Stimulated activated CD4-positive, alpha-beta T cell treated with anti-CD3 and anti-CD28 coated beads, Interleukin-1b, Interleukin-23, amount 100 ng/mL, for 48 hours (primary cell): ENCODE data around the gene OLIG2.

Source experiments
- DNase-seq: peaks from one replicate; pipeline ENCODE4 v3.0.0-alpha.2; 2020

The OLIG2 gene

GRCh38 chr21:33025489-33026442 is at the start of gene OLIG2:
OLIG2 (plus strand) TSS chr21:33025935; CDS start chr21:33026863, 928 bp downstream.
- DNase-seq = no peak

DNA sequence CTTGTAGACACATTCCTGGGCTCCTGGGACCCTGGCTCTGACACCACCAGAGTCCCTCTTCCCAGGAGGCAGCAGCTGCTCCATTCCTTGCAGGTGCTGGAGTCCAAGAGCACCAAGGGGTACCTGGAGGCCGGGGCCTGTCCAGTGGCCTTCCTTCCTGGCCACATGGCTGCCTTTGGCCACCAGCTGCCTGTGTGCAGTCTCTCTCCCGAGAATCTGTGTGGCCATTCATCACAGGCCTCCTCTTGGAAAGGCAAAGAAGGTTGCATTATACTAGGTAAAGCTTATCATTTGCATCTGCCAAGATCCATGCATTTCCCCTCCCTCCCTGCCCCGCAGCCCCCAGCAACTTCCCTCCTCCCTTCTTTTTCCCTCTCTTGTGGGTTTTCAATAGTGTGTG is 48.9 kb upstream of the OLIG2 start:
- no peak for DNase-seq

- no peak for DNase-seq
Observed at GRCh38 chr21:32977216-32977615, 48.5 kb upstream of the OLIG2 start.

DNA sequence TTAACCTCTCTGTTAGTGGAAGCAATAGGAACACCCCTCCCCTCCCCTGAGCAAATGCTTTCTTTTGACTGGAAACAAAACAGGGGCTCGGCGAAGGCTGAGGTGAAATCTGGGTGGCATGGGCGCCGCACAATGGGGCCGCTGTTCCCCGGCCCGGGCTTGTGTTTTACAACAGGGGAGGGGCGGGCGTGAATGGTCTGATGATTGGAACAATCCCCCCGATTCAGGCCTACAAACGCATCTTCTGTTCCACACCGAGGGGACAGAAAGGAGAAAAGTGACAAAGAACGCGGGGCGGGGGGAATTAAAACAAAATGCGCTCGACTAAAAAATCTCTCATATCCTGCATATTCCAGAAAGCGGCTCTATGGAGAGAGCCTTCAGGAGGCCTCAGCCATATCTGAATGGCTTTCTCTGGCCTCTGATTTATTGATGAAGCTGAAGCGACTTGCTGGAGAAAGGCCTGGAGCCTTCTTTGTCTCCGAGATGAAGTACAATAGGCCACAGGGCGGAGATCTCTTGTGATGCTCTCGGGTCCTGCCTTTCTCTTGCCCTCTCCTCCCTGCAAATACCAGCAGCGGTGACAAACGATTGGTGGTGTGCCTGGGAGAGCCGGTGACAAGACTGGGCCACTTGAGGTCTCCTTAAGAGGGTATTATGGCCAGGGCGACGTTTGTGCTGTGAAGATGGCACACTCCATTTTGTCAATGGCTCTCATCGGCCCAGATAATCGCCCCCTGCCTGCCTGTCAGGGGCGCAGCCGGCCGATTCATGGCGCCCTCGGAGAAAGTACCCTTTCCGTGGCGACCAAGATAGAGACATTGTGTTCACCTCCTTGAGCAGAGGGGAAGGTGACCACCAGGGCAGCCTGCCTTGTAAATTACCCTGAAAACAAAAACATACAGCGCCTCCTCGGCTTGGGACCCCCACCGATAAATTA is 47.1 kb upstream of the OLIG2 start:
- no peak for DNase-seq

DNA sequence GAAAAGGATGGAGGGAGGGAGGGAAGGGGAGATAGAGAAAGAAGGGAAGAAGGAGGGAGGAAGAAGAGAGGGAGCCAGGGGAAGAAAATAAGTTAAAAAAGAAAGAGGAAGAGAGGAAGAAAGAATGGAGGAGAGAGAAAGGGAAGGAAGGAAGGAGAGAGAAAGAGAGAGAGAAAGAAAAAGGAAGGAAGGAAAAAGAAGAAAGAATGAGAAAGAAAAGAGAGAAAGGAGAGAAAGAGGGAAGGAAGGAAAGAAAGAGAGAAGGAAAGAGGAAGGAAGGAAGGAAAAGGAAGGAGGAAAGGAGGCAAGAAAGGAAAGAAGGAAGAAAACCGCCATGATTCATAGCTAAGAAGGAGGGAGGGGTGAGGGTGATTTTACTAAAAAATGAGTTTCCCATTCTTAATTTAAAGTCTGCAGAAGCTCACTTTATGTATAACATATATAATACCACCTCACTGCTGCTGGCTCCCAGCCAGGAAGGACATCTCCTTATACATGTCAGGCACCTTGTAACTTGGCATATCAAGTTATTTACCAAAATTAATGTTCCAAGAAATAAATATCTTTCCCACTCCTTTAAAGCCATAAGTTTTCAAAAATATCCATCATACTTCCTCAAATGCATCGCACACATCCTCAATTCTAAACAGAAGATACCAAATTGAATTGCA is 46.0 kb upstream of the OLIG2 start:
- no peak for DNase-seq

- DNase-seq = no peak
Observed at GRCh38 chr21:32981096-32981495, 44.6 kb upstream of the OLIG2 start.

DNA sequence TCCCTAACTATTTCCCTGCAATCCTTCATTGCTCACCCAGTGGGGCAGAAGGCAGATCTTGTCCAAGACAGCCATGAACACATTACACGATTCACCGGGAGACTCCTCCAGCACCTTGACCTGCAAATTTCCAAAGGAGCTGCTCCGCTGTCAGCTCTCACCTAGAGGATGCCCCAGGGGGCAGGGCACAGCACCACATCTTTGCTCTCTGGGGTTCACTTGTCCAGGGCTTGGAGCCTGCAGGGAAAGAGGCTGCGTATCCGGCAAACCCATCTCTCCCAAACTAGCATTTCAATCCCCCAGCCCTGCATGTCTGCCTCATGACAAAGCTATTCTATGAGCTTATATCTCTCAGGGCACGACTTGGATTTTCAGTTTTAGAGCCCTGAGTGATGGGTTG is 35.1 kb upstream of the OLIG2 start:
- no peak for DNase-seq

DNA sequence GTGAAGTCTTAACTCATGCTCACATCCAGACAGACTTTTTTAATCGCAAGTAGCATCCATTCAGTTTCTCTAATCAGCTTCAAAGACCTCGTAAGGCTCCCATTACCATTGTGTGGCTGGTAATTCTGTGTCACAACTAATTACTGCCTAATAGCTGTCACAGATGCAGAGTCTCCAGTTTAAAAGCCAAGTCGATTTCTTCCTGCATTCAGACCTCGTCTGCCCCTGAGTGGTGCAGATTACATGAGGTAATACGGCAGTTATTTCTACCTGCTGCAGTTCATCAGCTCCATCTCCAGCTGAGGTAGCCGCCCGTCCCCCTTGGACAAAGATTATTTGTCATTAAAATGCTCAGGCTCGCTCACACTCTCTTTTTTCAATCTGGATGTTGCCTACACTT is 34.4 kb upstream of the OLIG2 start:
- DNase-seq = no peak

- DNase-seq = no peak
Observed at GRCh38 chr21:32993894-32994293, 31.8 kb upstream of the OLIG2 start.

DNA sequence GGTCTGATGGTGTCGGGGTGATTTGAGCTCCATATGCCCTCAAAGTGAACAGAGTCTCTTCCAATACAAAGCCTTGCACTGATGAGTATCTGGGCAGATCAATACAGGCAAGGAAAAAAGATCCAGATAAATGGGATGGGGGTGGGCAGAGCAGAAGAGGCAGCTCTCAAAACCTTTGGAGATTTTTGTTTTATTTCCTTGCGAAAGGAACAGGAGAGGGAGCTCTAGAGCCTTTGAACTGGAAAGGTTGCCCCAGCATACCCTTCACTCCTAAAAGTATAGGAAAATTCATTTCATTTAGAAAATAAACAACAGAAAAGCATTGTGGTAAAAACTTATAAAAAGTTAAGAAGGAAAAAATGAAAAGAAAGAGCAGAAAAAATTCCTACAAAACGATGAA is 31.4 kb upstream of the OLIG2 start:
- no peak for DNase-seq

DNA sequence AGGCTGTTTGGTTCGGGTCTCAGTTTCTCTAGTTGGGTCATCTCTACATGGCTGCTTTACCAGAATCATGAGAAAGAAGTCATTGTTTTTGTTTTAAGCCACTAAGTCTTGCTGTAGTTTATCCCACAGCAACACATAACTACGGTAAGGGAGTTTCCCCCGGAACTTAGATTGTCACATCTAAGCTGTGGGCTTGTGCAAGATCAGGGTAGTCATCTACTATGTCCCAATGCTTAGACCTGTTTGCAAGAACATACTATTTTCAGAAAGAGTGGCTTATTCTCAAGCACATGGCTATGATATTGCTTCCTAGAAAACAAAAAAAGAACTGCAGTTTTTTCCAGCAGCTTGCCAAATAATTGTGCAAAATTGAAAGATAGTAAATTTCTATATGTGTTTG is 18.0 kb upstream of the OLIG2 start:
- no peak for DNase-seq

- no peak for DNase-seq
Observed at GRCh38 chr21:33008333-33009051, 17.2 kb upstream of the OLIG2 start.

DNA sequence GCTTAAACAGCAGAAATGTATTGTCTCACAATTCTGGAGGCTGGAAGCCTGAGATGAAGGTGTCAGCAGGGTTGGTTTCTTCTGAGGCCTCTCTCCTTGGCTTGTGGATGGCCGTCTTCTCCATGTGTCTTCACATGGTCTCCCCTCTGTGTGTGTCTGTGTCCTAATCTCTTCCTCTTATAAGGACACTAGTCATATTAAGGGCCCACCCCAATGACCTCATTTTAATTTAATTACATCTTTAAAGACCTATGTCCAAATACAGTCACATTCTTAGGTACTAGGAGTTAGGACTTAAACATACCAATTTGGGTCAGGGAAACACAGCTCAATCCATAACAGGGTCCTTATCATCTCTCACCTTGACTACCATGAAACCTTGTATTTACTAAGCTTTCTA is 14.8 kb upstream of the OLIG2 start:
- no peak for DNase-seq

- no peak for DNase-seq
Observed at GRCh38 chr21:33011462-33011861, 14.3 kb upstream of the OLIG2 start.

DNA sequence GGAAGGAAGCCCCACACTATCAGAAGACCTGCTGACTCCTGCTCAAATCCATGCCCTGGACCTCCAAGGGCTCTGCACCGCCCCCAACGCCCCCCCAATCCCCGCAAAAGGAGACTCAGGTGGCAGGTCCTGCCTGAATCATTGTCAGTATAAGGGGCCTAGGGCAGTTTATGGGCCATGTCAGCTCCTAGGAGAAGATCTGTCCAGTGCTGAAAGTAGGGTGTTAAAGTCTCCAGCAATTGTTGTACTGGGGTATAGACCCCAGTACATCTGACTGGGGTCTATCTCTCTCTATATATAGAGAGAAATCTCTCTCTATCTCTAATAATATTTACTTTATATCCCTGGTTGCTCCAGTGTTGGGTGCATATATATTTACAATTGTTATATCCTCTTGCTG is 12.1 kb upstream of the OLIG2 start:
- DNase-seq = no peak

- no peak for DNase-seq
Observed at GRCh38 chr21:33014331-33014730, 11.4 kb upstream of the OLIG2 start.

DNA sequence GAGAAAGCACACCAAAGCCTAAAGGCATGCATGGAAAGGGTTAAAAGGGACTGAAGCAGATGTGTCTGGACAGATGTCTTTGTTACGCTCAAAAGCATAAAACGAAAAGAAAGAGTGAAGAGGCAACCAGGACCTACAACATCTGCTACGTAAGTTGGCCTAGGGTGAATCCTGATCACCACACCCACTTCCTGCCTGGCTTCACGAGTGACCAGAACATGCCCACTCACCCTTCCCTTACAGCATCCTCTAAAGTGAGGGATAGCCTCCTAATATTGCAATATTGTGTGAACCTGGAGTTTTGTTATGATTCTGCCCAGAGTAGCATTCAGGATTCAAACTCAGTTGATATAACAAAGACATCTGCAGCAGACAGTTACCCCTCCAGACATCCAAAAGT is 10.6 kb upstream of the OLIG2 start:
- DNase-seq = no peak

DNA sequence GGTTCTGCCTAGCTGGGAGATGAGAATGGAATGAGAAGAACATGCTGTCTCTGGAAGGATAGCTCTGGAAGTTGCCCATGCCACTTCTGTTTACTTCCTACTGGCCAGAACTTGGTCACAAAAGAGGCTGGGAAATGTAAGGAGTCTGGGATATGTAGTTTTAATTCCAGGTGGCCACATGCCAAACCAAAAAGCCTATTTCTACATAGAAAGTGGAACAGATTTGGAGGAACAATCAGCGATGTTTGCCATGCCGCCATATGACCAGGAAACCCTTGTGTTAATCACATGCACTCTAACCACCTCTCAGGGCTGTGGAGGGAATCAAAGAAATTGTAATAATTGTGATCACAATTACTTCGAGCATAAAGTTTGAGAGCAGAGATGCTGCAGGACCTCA is 10.0 kb upstream of the OLIG2 start:
- DNase-seq = no peak

- DNase-seq = no peak
Observed at GRCh38 chr21:33018707-33019465, 6.8 kb upstream of the OLIG2 start.

GRCh38 chr21:33019516-33019884 is 6.2 kb upstream of the OLIG2 start:
- no peak for DNase-seq

- DNase-seq = no peak
Observed at GRCh38 chr21:33019885-33020557, 5.7 kb upstream of the OLIG2 start.
